GM23248 (cell line): ENCODE results near the gene APMAP.

Experiments used
- EZH2 ChIP-seq: fragments of 200-600 bp; sonication (generic); IDR thresholded peaks from 2 replicates; pipeline ENCODE4 v1.6.1; 2018; ENCODE audit warnings: antibody characterized with exemption, mild to moderate bottlenecking; ENCODE audit not compliant: insufficient read depth, poor library complexity, severe bottlenecking
- EZH2phosphoT487 ChIP-seq: fragments of 200-600 bp; sonication (generic); IDR thresholded peaks from 2 replicates; pipeline ENCODE4 v1.6.1; 2018; ENCODE audit warnings: antibody characterized with exemption, moderate library complexity, mild to moderate bottlenecking, low read depth; ENCODE audit not compliant: insufficient read depth

DNA sequence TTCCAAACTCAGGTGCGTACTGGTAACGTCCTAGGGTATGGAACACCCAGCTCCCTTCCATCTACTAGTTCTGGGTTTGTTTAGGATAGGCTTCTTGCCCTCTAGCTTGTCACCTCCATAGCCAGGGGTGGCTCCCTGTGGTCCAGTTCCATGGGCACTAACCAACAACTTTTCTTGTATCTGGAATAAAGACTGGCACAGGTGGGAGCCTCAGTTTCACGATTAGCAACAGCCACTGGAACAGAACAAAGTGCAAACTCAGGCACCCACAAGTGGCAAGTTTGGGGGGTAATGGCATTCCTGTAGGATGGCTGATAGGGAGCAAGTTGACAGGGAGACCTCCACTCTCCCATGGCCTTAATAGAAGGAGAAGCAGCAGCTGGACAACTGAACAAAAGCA, 5.6 kb upstream of the APMAP start:
- TF ChIP-seq EZH2 (no peak), EZH2phosphoT487 (no peak)
